ENCODE results near the gene PRAMEF17.
"Not testable (repeated sequence)": the region's sequence is repeated elsewhere in the genome, so short reads cannot be mapped to it uniquely, and the experiment has no call there.

The PRAMEF17 gene

GRCh38 chr1:13389332-13389731 lies at the start of gene PRAMEF17:
Gene PRAMEF17 (plus strand): TSS chr1:13389632. CDS start chr1:13389658, 26 bp downstream.
- not testable (repeated sequence) for H3K4me1 ChIP-seq (ENCODE audit: low read depth, poor library complexity, severe bottlenecking); H3K36me3 ChIP-seq (ENCODE audit: insufficient read depth); H3K4me2 ChIP-seq; H2AFZ ChIP-seq (ENCODE audit: low read depth); H3K79me2 ChIP-seq (ENCODE audit: insufficient read depth, low read depth); H3K27ac ChIP-seq; H4K20me1 ChIP-seq (ENCODE audit: insufficient read depth); H3K4me3 ChIP-seq (IDR thresholded peaks at IDR 0.05; ENCODE audit: insufficient read depth, low read depth, low read length); H3K27me3 ChIP-seq (ENCODE audit: insufficient read depth, low read depth); H3K9ac ChIP-seq

- not testable (repeated sequence) for H3K27me3 ChIP-seq (ENCODE audit: insufficient read depth, low read depth); H2AFZ ChIP-seq (ENCODE audit: low read depth); H3K9ac ChIP-seq; H3K79me2 ChIP-seq (ENCODE audit: insufficient read depth, low read depth); H3K4me3 ChIP-seq (IDR thresholded peaks at IDR 0.05; ENCODE audit: insufficient read depth, low read depth, low read length); H3K36me3 ChIP-seq (ENCODE audit: insufficient read depth); H4K20me1 ChIP-seq (ENCODE audit: insufficient read depth); H3K27ac ChIP-seq; H3K4me2 ChIP-seq; H3K4me1 ChIP-seq (ENCODE audit: low read depth, poor library complexity, severe bottlenecking)
Measured at GRCh38 chr1:13342496-13342895, 46.9 kb upstream of the PRAMEF17 start.

GRCh38 chr1:13347034-13347433 lies 42.4 kb upstream of the PRAMEF17 start, which contains the start of gene PRAMEF14:
Gene PRAMEF14 (minus strand): TSS chr1:13347134. CDS start chr1:13345314, 1,820 bp downstream.
- H3K9ac ChIP-seq; H3K36me3 ChIP-seq (ENCODE audit: insufficient read depth); H3K4me1 ChIP-seq (ENCODE audit: low read depth, poor library complexity, severe bottlenecking); H3K79me2 ChIP-seq (ENCODE audit: insufficient read depth, low read depth); H3K4me3 ChIP-seq (IDR thresholded peaks at IDR 0.05; ENCODE audit: insufficient read depth, low read depth, low read length); H3K27me3 ChIP-seq (ENCODE audit: insufficient read depth, low read depth); H2AFZ ChIP-seq (ENCODE audit: low read depth); H3K27ac ChIP-seq; H4K20me1 ChIP-seq (ENCODE audit: insufficient read depth); H3K4me2 ChIP-seq: not testable (repeated sequence)

GRCh38 chr1:13353476-13353875 lies 36.0 kb upstream of the PRAMEF17 start:
- H3K27ac ChIP-seq; H3K4me2 ChIP-seq; H3K9ac ChIP-seq; H2AFZ ChIP-seq (ENCODE audit: low read depth); H3K79me2 ChIP-seq (ENCODE audit: insufficient read depth, low read depth); H3K36me3 ChIP-seq (ENCODE audit: insufficient read depth); H4K20me1 ChIP-seq (ENCODE audit: insufficient read depth); H3K27me3 ChIP-seq (ENCODE audit: insufficient read depth, low read depth); H3K4me1 ChIP-seq (ENCODE audit: low read depth, poor library complexity, severe bottlenecking); H3K4me3 ChIP-seq (IDR thresholded peaks at IDR 0.05; ENCODE audit: insufficient read depth, low read depth, low read length): not testable (repeated sequence)

- not testable (repeated sequence) for H3K4me2 ChIP-seq; H3K4me3 ChIP-seq (IDR thresholded peaks at IDR 0.05; ENCODE audit: insufficient read depth, low read depth, low read length); H3K27me3 ChIP-seq (ENCODE audit: insufficient read depth, low read depth); H2AFZ ChIP-seq (ENCODE audit: low read depth); H4K20me1 ChIP-seq (ENCODE audit: insufficient read depth); H3K4me1 ChIP-seq (ENCODE audit: low read depth, poor library complexity, severe bottlenecking); H3K27ac ChIP-seq; H3K36me3 ChIP-seq (ENCODE audit: insufficient read depth); H3K9ac ChIP-seq; H3K79me2 ChIP-seq (ENCODE audit: insufficient read depth, low read depth)
Measured at GRCh38 chr1:13354475-13354874, 35.0 kb upstream of the PRAMEF17 start.

- not testable (repeated sequence) for H4K20me1 ChIP-seq (ENCODE audit: insufficient read depth); H3K4me1 ChIP-seq (ENCODE audit: low read depth, poor library complexity, severe bottlenecking); H3K9ac ChIP-seq; H3K27me3 ChIP-seq (ENCODE audit: insufficient read depth, low read depth); H3K36me3 ChIP-seq (ENCODE audit: insufficient read depth); H3K4me3 ChIP-seq (IDR thresholded peaks at IDR 0.05; ENCODE audit: insufficient read depth, low read depth, low read length); H2AFZ ChIP-seq (ENCODE audit: low read depth); H3K4me2 ChIP-seq; H3K79me2 ChIP-seq (ENCODE audit: insufficient read depth, low read depth); H3K27ac ChIP-seq
Measured at GRCh38 chr1:13356774-13357173, 32.7 kb upstream of the PRAMEF17 start.

- not testable (repeated sequence) for H3K79me2 ChIP-seq (ENCODE audit: insufficient read depth, low read depth); H3K4me1 ChIP-seq (ENCODE audit: low read depth, poor library complexity, severe bottlenecking); H3K36me3 ChIP-seq (ENCODE audit: insufficient read depth); H3K9ac ChIP-seq; H3K27me3 ChIP-seq (ENCODE audit: insufficient read depth, low read depth); H2AFZ ChIP-seq (ENCODE audit: low read depth); H3K27ac ChIP-seq; H3K4me2 ChIP-seq; H3K4me3 ChIP-seq (IDR thresholded peaks at IDR 0.05; ENCODE audit: insufficient read depth, low read depth, low read length); H4K20me1 ChIP-seq (ENCODE audit: insufficient read depth)
Measured at GRCh38 chr1:13362364-13362763, 27.1 kb upstream of the PRAMEF17 start.

- H3K79me2 ChIP-seq (ENCODE audit: insufficient read depth, low read depth); H3K9ac ChIP-seq; H3K4me1 ChIP-seq (ENCODE audit: low read depth, poor library complexity, severe bottlenecking); H3K4me3 ChIP-seq (IDR thresholded peaks at IDR 0.05; ENCODE audit: insufficient read depth, low read depth, low read length); H4K20me1 ChIP-seq (ENCODE audit: insufficient read depth); H3K27me3 ChIP-seq (ENCODE audit: insufficient read depth, low read depth); H3K27ac ChIP-seq; H3K4me2 ChIP-seq; H2AFZ ChIP-seq (ENCODE audit: low read depth); H3K36me3 ChIP-seq (ENCODE audit: insufficient read depth): not testable (repeated sequence)
Measured at GRCh38 chr1:13364928-13365327, 24.5 kb upstream of the PRAMEF17 start.

- H3K27ac ChIP-seq; H4K20me1 ChIP-seq (ENCODE audit: insufficient read depth); H3K79me2 ChIP-seq (ENCODE audit: insufficient read depth, low read depth); H3K9ac ChIP-seq; H3K4me2 ChIP-seq; H3K4me1 ChIP-seq (ENCODE audit: low read depth, poor library complexity, severe bottlenecking); H3K4me3 ChIP-seq (IDR thresholded peaks at IDR 0.05; ENCODE audit: insufficient read depth, low read depth, low read length); H2AFZ ChIP-seq (ENCODE audit: low read depth); H3K27me3 ChIP-seq (ENCODE audit: insufficient read depth, low read depth); H3K36me3 ChIP-seq (ENCODE audit: insufficient read depth): not testable (repeated sequence)
Measured at GRCh38 chr1:13366536-13366935, 22.9 kb upstream of the PRAMEF17 start.

GRCh38 chr1:13368544-13368943 lies 20.9 kb upstream of the PRAMEF17 start:
- H3K36me3 ChIP-seq (ENCODE audit: insufficient read depth); H3K4me2 ChIP-seq; H3K4me1 ChIP-seq (ENCODE audit: low read depth, poor library complexity, severe bottlenecking); H3K27me3 ChIP-seq (ENCODE audit: insufficient read depth, low read depth); H3K4me3 ChIP-seq (IDR thresholded peaks at IDR 0.05; ENCODE audit: insufficient read depth, low read depth, low read length); H2AFZ ChIP-seq (ENCODE audit: low read depth); H3K27ac ChIP-seq; H3K9ac ChIP-seq; H3K79me2 ChIP-seq (ENCODE audit: insufficient read depth, low read depth); H4K20me1 ChIP-seq (ENCODE audit: insufficient read depth): not testable (repeated sequence)

- H3K9ac ChIP-seq; H2AFZ ChIP-seq (ENCODE audit: low read depth); H3K4me1 ChIP-seq (ENCODE audit: low read depth, poor library complexity, severe bottlenecking); H3K4me2 ChIP-seq; H3K4me3 ChIP-seq (IDR thresholded peaks at IDR 0.05; ENCODE audit: insufficient read depth, low read depth, low read length); H3K27me3 ChIP-seq (ENCODE audit: insufficient read depth, low read depth); H3K27ac ChIP-seq; H4K20me1 ChIP-seq (ENCODE audit: insufficient read depth); H3K79me2 ChIP-seq (ENCODE audit: insufficient read depth, low read depth); H3K36me3 ChIP-seq (ENCODE audit: insufficient read depth): not testable (repeated sequence)
Measured at GRCh38 chr1:13378983-13379382, 10.4 kb upstream of the PRAMEF17 start.

All from KMS-11 (cell line).